ENCODE measurements around the gene SYT3.
"Not testable (repeated sequence)": the region's sequence is repeated elsewhere in the genome, so short reads cannot be mapped to it uniquely, and the experiment has no call there.

The SYT3 gene

GRCh38 chr19:50602935-50603334 lies 36.7 kb downstream of the SYT3 start:
- DNase-seq (ENCODE audit: low read depth in 2 of 2) = no peak

GRCh38 chr19:50602496-50602895 lies 37.2 kb downstream of the SYT3 start:
- DNase-seq (ENCODE audit: low read depth in 2 of 2) = no peak

- DNase-seq (ENCODE audit: low read depth in 2 of 2) = no peak
Measured at GRCh38 chr19:50602089-50602422, 37.6 kb downstream of the SYT3 start.

- no peak for DNase-seq (ENCODE audit: low read depth in 2 of 2)
Measured at GRCh38 chr19:50601407-50602088, 38.1 kb downstream of the SYT3 start.

- no peak for DNase-seq (ENCODE audit: low read depth in 2 of 2)
Measured at GRCh38 chr19:50599427-50599826, 40.3 kb downstream of the SYT3 start.

- no peak for DNase-seq (ENCODE audit: low read depth in 2 of 2)
Measured at GRCh38 chr19:50590191-50590590, 49.5 kb downstream of the SYT3 start.

- not testable (repeated sequence) for DNase-seq (ENCODE audit: low read depth in 2 of 2)
Measured at GRCh38 chr19:50581795-50582660, 57.7 kb downstream of the SYT3 start.

- DNase-seq (ENCODE audit: low read depth in 2 of 2) = no peak
Measured at GRCh38 chr19:50580970-50581634, 58.6 kb downstream of the SYT3 start.

- DNase-seq (ENCODE audit: low read depth in 2 of 2) = no peak
Measured at GRCh38 chr19:50580240-50580639, 59.4 kb downstream of the SYT3 start.

GRCh38 chr19:50576769-50577168 lies 62.9 kb downstream of the SYT3 start:
- not testable (repeated sequence) for DNase-seq (ENCODE audit: low read depth in 2 of 2)

- DNase-seq (ENCODE audit: low read depth in 2 of 2) = no peak
Measured at GRCh38 chr19:50573741-50574461, 65.8 kb downstream of the SYT3 start.

All from stimulated activated CD8-positive, alpha-beta memory T cell treated with anti-CD3 and anti-CD28 coated beads, Interleukin-2, amount 100 ng/mL, for 48 hours (primary cell).